Dedifferentiated amniotic fluid mesenchymal stem cell (primary cell): ENCODE results near the gene SSBP2.

Experiments
- DNase-seq: peaks from one replicate; pipeline ENCODE4 v3.0.0-alpha.2; 2016; ENCODE audit errors: extremely low spot score

Gene SSBP2

DNA sequence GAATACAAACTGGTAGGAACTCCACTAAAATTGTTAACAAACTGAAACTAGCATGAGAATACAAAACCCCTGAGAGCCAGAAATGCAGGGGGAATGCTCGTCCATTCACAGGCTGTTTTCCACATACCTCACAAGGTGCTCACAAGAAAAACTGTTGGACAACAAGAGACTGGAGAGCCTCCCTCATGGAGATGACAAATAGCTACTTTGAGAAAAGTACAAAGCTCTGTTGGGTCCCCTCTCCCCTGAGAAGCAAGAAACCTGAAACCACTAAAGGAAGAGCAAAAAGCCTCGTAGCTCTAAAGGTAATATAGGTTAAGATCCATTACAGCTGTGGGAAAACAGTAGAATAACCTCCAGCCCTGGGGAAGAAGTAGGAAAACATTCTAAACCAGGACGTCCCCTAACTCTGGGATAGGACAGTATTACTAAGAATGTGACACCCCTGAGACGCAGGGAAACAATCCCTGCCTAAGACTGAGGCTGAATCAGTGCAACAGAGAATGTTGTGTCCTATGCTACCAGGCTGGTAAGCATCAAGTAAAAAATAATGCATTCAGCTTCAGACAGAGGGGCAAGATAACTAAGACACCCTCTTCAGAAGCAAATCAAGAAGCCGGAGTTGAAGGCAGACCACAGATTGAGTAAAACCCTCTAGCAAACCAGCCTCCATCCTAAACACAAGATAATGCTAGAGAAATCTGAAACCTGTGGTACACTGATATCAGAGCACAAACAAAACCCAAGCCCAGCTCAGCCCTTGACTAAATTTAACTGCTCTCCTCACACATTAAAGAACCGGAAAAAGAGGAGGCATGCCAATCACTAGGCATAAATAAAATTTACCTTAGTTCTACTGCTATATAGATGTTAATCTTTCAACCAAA is 160.2 kb downstream of the SSBP2 start:
- DNase-seq: no peak

DNA sequence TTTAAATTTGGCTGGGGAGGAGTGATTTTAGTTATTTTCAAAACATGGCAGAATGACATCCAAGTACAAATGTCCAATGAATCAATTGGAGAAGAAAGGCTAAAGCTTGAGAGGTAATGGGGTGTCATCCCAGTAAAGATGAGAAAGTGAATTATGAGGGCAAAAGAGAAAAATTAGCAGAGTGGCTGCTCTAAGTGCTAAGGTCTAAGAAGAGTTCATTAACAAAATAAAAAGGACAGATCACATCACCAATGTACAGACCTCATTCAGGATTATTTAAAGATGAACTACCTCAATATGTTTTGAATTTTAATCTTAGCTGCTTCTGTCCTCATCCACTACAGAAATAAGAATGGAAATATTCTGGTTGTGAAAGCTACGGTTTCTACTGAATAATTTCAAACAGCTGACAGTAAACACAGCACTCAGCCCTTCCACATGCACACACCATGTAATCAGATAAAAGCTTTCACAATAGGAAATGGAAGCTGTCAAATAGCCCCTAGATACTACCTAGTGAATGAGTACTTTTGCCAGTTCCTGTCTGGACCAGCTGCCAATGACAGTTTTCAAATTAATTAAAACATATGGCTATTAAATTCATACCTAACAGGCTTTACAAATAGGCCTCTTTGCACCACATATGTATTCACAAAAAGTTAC is 171.5 kb downstream of the SSBP2 start:
- DNase-seq: no peak

DNA sequence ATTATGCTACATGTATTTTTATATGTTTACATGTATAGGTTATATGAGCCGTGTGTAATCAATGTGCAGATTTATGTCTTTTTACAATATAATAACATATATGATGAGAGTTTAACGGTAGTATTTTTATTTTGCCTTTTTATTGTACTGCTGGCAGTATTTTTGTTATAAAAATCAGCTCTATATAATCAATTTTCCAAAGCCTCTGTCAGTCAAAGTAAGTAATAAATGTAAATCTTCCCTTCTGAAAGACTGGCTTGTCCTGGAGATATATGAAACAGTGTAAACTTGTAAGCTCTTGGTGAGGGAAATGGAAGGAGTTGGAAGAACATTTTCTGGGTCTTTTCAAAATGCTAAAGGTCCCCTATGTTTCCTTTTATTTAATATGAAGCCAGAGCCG is 173.8 kb downstream of the SSBP2 start:
- no peak for DNase-seq

DNA sequence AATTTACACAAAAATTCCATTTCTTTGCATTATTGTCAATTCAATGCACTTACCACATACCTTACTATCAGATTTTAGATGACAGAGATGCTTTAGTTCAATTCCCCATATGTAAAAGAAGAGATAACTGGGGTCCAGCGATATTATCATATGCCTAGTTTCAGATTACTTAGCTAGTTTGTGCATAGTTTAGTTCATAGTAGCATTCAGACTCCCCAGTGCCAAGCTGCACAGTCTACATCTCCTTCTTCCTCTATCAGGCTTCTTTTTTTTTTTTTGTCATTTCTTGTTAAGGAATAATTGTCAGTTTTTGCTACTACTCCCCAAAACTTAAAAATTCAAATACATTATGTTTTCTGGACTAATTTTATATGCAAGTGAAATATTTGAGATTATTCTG is 175.0 kb downstream of the SSBP2 start:
- no peak for DNase-seq

DNA sequence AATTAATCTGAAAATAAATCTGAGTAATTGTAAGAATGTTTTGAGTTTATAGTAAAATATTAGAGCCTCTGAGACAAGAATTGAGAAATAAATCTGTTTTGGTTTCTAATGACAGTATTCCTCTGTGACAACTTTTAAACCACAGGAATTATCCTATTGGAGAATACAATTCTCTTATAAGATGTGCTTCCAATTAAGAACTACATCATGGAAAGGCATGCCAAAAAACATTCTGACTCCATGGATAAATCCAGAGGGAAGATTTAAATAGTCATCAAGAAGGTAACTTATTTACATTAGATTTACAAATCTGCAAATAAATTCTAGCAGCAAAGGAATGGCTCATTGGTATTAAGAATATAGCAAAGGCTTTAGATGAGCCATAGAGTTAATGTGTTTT is 178.7 kb downstream of the SSBP2 start:
- no peak for DNase-seq

DNA sequence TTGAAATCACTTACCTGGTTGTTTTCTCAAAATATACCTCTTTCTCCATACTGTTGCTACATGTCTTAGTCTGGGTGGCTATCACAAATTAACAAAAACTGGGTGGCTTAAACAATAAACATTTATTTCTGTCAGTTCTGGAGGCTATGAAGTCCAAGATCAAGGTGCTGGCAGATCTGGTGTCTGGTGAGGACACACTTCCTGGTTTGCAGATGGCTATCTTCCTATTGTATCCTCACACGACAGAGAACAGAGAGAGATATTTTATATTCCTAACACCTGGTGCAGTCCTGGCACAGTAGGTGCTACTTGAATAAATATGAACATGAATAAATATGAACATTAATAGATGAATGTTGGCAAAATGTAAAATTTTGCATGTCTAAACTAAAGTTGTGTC is 192.7 kb downstream of the SSBP2 start:
- no peak for DNase-seq

DNA sequence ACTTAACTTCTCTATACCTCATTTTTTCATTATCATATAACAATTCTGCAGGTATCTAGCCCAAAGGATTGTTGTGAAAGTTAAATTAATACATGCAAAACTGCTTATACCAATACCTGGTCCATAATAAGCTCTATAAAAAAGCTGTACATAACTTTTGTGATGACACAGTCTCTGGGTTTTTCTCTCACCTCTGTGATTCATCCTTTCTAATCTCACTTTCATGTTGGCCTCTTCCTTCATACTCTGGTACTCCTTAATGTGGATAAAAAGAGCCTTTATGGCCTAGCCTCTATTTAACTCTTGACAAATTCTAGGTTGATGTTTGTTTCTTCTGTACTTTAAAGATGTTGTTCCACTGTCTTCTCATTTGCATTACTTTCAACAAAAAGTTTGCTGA is 194.1 kb downstream of the SSBP2 start:
- DNase-seq: no peak

DNA sequence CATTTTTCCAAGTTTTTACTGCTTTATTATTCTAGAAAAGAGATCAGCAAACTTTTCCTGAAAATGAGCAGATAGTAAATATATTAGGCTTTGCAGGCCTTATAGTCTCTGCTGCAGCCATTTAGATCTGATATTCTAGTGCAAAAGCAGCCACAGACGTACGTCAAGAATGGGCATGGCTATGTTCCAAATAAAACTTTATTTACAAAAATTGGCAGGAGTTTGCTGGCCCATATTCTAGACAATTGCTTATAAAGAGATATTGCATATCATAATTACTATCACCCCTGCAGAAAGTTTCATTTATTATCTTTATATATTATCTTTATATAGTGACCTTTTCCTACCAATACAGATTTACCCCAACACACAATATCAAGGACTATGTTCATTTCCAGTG is 195.0 kb downstream of the SSBP2 start:
- no peak for DNase-seq

DNA sequence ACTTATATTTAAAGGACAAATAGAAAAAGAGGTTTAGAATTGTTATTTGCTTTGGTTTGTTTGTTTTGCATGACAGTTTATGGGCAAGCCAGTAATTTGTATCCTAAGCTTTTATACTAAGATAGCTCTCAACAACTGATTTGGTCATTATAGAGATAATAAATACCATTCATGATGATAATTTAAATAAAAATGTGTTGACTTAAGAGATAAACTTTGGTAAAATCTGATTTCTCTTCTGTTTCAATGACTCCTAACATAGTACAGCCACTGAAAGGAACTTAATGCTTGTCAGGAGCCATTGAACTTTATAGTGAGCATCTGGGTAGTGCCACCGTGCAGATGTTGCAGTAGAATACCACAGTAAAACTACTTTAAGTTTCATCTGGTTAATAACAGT is 196.2 kb downstream of the SSBP2 start:
- no peak for DNase-seq

DNA sequence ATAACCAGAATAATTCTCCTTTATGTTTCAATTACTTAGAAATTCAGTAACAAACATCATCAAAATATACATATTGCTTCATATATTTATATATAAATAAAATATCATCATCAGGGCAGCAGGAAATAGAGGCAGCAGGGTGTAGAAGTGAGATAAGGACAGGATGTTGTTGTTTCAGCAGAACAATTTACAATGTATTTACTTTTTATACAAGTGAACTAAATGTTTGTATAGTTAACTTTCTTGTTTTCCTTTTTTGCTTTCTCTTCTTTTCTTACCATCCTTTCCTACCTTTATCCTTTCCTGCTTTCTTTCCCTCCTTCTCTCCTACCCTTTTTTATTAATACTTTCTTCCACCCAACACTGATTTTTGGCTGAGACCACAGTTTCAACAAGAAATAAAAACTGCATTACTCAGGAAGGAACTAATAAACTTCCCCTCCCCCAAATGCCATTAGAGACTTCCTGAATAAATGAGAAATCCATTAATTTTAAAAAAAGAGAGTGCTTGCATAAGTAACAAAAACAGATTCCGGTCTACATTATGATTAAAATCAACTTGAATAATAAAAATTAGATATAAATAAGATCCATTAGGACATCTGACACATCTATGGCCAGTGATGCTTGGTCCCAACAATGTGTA is 197.2 kb downstream of the SSBP2 start:
- no peak for DNase-seq

DNA sequence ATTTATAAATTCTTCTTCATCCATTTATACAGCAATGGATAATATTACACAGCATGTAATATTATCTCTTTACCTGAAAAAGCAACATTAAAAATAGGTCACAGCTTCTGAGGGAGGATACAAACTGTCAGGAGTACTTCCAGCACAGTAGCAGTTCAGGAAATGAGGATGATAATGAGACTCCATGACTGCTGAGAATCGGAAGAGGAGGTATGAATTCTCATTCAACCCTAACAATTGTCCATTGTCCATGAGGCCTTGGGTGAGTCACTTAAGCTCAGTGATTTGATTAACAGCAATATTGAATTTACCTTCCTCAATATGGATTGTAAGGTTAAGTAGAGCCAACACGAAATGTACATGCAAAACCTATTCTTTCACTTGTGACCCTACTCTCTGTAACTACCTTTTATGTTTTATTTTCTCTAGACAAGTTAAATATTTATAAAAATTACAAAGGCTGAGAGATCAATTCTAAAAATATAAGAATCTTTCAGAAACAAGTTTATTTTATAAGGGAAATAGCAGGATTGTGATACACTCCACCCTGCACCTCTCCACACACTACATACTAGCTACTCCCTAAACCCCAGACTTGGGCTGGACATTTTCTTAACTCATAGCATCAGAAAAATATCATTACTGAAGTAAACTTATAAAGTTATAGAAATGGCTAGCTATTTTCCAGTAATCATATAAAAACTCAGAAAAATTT is 197.9 kb downstream of the SSBP2 start:
- DNase-seq: no peak

DNA sequence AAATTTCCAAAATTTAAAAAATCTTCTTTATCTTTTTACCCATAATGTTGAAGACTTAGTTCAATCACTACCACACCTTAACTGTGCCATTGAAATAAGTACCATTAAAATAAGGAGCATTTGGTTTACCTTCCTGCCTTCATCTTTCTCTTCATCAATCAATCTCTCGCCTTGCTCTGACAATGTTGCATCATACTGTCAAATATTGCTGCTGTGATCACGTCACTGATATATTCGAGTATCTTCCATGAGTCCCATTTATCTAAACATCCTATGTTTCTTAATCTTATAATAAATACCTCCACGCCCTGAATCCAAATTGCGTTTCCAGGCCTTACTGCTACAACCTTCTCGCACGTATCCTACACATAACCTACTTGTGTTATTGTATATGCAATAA is 201.8 kb downstream of the SSBP2 start:
- DNase-seq: no peak

DNA sequence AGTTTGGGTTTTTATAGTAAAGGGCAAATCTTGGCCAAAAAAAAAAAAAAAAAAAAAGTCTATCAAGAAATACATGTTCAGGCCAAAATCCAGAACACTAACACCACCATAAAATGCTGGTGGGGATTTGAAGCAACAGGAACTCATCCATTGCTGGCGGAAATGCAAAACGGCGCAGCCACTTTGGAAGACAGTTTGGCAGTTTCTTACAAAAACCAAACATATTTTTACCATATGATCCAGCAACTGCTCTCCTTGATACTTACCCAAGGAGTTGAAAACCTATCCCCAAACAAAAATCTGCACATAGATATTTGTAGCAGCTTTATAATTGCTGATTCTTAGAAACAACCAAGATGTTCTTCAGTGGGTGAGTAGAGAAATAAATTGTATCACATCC is 203.9 kb downstream of the SSBP2 start:
- DNase-seq: no peak

DNA sequence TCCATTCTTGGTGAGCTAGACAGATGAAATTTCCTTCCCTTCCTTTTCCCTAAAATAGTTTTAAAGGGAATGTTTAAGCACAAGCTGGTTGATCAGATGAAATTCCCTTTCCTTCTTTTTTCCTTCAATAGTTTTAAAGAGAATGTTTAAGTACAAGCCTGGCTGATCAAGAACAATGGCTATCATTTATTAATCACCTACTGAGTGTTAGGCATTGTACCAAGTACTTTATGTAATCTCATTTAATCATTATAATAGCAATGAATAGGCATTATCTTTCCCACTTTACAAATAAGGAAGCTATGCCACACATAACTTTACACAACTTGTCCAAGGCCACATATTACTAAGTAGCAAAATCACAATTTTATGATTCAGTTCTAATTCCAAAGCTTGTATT is 205.0 kb downstream of the SSBP2 start:
- DNase-seq: no peak

DNA sequence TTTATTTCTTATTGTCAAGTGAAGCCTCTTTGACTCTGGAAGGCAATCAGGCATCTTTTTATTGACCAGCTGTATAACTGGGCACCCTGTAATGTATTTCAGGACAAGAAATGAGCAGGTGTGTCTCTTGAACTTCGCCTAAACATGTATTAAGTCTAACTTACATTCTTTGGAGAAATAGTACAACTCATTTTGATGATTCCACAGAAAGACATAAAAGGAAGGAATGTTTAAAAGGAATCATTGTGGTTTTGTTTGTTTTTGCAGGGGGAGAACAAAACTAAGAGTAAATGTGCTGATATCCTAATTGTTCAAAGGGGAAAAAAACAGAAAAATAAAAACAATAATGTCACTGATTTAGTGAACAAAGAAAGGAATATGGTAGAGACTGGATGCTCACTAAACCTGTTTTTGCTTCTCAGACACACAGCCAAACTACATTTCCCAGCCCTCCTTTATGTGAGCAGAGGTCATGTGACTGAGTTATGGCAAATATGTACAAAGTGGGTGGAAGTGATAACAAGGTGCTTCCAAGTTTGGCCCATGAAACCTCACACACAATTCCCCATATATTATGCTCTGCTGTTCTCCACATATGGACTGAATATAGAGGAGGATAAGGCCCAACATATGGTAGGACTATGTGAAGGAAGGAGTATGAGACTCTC is 206.4 kb downstream of the SSBP2 start:
- peak; percentile 14 for DNase-seq

DNA sequence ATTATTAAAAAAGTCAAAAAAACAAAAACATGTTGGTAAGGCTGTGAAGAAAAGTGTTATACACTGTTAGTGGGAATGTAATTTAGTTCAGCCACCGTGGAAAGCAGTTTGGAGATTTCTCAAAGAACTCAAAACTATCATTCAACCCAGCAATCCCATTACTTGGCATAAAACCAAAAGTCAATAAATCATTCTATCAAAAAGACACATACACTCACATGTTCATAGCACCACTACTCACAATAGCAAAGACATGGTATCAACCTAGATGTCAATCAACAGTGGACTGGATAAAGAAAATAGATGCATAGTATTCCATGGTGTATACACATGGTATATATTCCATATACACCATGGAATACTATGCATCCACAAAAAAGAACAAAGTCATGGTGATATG is 208.7 kb downstream of the SSBP2 start:
- DNase-seq: no peak

DNA sequence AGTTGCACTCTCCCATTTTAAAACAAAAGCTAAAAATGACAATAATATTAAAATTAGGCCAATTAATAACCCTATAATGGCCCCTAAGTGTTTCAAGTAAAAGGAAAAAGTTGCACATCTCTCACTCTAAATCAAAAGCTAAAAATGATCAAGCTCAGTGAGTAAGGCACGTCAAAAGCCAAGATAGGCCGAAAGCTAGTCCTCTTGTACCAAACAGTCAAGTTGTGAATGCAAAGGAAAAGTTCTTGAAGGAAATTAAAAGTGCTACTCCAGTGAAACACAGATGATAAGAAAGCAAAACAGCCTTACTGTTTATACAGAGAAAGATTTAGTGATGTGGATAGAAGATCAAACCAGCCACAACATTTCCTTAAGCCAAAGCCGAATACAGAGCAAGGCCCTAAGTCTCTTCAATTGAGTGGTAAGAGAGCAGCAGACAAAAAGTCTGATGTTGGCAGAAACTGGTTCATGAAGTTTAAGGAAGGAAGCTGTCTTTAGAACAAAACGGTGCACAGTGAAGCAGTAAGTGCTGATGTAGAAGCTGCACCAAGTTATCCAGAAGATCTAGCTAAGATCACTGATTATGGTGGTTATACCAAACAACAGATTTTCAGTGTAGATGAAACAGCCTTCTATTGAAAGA is 212.9 kb downstream of the SSBP2 start:
- DNase-seq: no peak

DNA sequence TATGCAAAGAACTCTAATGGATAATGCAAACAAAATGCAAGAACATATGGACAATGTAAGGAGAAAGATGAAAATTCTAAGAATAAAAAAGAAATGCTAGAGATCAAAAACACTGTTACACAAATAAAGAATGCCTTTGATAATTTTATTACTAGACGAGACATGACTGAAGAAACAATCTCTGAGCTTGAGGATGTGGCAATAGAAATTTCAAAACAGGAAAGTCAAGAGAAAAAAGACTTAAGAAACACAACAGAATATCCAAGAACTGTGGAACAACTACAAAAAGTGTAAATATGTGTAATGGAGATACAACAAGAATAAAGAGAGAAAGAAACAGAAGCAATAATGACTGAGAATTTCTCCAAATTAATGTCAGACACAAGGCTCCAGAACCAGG is 216.5 kb downstream of the SSBP2 start:
- DNase-seq: no peak

DNA sequence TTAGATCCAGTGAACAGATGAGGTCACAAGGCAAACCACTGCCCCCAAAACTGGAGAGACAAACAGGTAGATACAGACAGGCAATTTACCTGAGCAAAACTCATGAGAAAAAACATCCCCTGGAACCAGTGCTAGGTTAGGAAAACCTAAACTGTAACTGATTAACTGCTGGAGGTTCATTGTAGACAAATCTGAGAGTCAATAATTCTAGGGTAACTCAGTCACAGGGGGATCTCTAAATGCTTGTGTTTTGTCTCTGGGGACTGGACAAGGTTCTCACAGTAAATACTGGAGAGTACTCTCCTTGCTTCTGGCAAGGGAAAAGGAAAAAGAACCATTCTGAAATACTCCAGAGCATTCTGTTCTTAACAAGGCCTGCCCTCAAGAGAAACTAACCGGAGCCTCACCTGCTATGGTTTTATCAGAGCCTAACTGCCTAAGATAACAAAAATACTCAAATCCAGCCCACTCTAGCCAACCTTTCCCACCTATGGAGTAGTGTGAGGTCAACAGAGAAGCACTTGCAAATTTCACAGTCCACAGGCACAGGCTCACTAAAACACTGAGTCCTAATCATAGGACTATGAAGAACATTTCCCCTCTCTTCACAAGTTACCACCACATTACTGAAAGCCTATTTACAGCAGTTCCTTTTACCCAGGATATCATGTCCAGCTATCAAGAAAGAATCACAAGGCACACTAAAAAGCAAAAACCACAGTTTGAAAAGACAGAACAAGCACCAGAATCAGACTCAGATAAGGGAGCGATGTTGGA is 217.1 kb downstream of the SSBP2 start:
- DNase-seq: no peak

DNA sequence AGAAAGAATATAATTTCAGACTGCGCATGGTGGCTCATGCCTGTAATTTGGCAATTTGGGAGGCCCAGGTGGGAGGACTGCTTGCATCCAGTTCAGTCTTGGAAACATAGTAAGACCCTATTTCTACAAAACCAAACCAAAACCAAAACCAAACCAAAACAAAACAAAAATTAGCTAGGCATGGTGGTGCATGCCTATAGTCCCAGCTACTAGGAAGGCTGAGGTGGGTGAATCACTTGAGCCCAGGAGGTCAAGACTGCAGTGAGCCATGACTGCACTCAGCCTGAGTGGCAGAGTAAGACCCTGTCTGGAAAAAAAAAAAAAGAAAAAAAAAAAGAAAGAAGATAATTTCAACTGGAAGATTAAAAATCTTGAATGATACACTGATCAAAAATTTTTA is 220.0 kb downstream of the SSBP2 start:
- no peak for DNase-seq

DNA sequence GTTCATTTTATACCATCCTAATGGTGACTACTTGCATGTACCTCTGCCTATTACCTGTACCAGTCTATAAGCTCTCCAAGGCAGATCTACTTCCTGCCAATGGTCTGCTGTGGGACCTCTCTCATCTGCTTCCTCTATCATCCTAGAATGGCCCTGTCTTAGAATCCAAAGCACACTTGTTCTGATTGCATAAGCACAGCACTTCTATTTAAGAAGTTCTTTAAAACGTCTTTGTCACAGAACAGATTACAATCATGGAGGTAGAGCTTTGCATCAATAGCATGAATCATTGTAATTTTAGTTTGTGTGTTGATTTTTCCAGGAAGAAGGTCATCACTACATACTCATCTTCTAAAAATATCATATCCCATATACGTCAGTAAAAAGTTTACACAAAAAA is 225.2 kb downstream of the SSBP2 start:
- DNase-seq: no peak
